ENCODE data around the gene CCDC93. TPM values are rescaled to one million over a fixed set of nuclear protein-coding genes. Genes with fewer than 3 reads are reported as not detected.

Gene CCDC93
- total and polyA plus RNA-seq, 10 of the 15 experiments (the other 5 are each of a cell fraction or from before 2014, with no cell fraction given) = 3.6 to 27.2 (median 13.5) TPM

GRCh38 chr2:118058951-118059350 is 45.1 kb upstream of the CCDC93 start (continued):
- TF ChIP-seq MXI1 (IDR thresholded peaks at IDR 0.05; ENCODE audit: low read depth, low read length) (no peak), ATF2 (IDR thresholded peaks at IDR 0.05; ENCODE audit: low read length) (no peak), ZBTB33 (IDR thresholded peaks at IDR 0.05) (no peak), NRF1 (conservative IDR thresholded peaks at IDR 0.05; ENCODE audit: low read depth, low read length) (no peak), SPI1 (IDR thresholded peaks at IDR 0.05; ENCODE audit: borderline replicate concordance, insufficient read depth, low read depth, low read length) (no peak), REST (IDR thresholded peaks at IDR 0.05; ENCODE audit: low read depth, low read length) (no peak), KLF5 (IDR thresholded peaks at IDR 0.05; ENCODE audit: partially characterized antibody) (no peak)

All from GM12878 (cell line).